ENCODE data around the gene NKX1-1.
"Not testable (repeated sequence)": the region's sequence is repeated elsewhere in the genome, so short reads cannot be mapped to it uniquely, and the experiment has no call there.

- TF ChIP-seq CTCF, POLR2A, POLR2AphosphoS5, EP300 (IDR thresholded peaks at IDR 0.05): not testable (repeated sequence)
These were observed 37.5 kb upstream of the NKX1-1 start for GRCh38 chr4:1443688-1444172.
